PC-3 (cell line): Measurements from ENCODE around the gene EMID1. TPM values are rescaled to one million over a fixed set of nuclear protein-coding genes. Genes with fewer than 3 reads are reported as not detected.

Experiments used
- ATAC-seq: fragments of 200-7000 bp; cut with Tn5 transposase; 2 replicates; pipeline ENCODE4 v1.9.1; 2020; ENCODE audit warnings: mild to moderate bottlenecking, moderate library complexity
- BruUV-seq: library from RNA; stranded (reverse); fragments of 400-500 nt; replicated peaks from 2 replicates; lab custom pipeline; 2021; lab: Mats Ljungman, UMichigan
- CTCF ChIA-PET: fragments of 300-600 bp; sonication (Branson Sonifier 250); formaldehyde crosslinking; loops from one replicate; lab custom pipeline; 2022; ENCODE audit warnings: antibody characterized with exemption; lab: Charles Lee
- POLR2A ChIA-PET: fragments of 300-600 bp; sonication (Branson Sonifier 250); formaldehyde crosslinking; loops from one replicate; lab custom pipeline; 2022; ENCODE audit warnings: antibody characterized with exemption; ENCODE audit not compliant: unreplicated experiment; lab: Charles Lee
- DNase-seq: peaks from one replicate; pipeline ENCODE4 v3.0.0-alpha.2; 2015
- H2AFZ ChIP-seq: fragments of 300-600 bp; sonication (generic); 2 replicates; pipeline ENCODE4 v1.6.0; 2016; ENCODE audit warnings: antibody characterized with exemption, low read length
- H3F3A ChIP-seq: fragments of 300-600 bp; sonication (generic); one replicate; pipeline ENCODE4 v1.6.0; 2017; ENCODE audit warnings: antibody characterized with exemption, low read length, control low read depth, mild to moderate bottlenecking; ENCODE audit not compliant: unreplicated experiment
- H3K27ac ChIP-seq: fragments of 300-600 bp; sonication (generic); 2 replicates; pipeline ENCODE4 v1.5.1; 2016; ENCODE audit warnings: mild to moderate bottlenecking, low read length
- H3K27me3 ChIP-seq: fragments of 300-600 bp; sonication (generic); 2 replicates; pipeline ENCODE4 v1.6.1; 2016; ENCODE audit warnings: low read length, mixed read lengths
- H3K36me3 ChIP-seq: fragments of 300-600 bp; sonication (generic); 2 replicates; pipeline ENCODE4 v1.6.1; 2016; ENCODE audit warnings: low read depth, mixed run types, low read length, mixed read lengths
- H3K4me1 ChIP-seq: fragments of 300-600 bp; sonication (generic); 2 replicates; pipeline ENCODE4 v1.5.1; 2016; ENCODE audit warnings: low read length; ENCODE audit not compliant: insufficient read depth
- H3K4me2 ChIP-seq: fragments of 300-600 bp; sonication (generic); 2 replicates; pipeline ENCODE4 v1.6.0; 2016; ENCODE audit warnings: low read length
- H3K4me3 ChIP-seq: fragments of 300-600 bp; sonication (generic); 2 replicates; pipeline ENCODE4 v1.5.1; 2016; ENCODE audit warnings: mild to moderate bottlenecking, low read length, mixed read lengths
- H3K79me2 ChIP-seq: fragments of 300-600 bp; sonication (generic); 2 replicates; pipeline ENCODE4 v1.6.1; 2017; ENCODE audit warnings: low read length, mixed read lengths
- H3K9ac ChIP-seq: fragments of 300-600 bp; sonication (generic); 2 replicates; pipeline ENCODE4 v1.6.0; 2016; ENCODE audit warnings: mild to moderate bottlenecking, low read length
- H3K9me2 ChIP-seq: fragments of 300-600 bp; sonication (generic); replicated peaks from 2 replicates; pipeline ENCODE4 v1.6.1; 2016; ENCODE audit warnings: mixed run types, low read length, mixed read lengths
- H3K9me3 ChIP-seq: fragments of 300-600 bp; sonication (generic); 2 replicates; pipeline ENCODE4 v1.6.1; 2016; ENCODE audit warnings: low read length, mixed read lengths
- H4K20me1 ChIP-seq: fragments of 300-600 bp; sonication (generic); 2 replicates; pipeline ENCODE4 v1.6.1; 2016; ENCODE audit warnings: low read length, mixed read lengths
- CTCF ChIP-seq: fragments of 300-600 bp; sonication (generic); conservative IDR thresholded peaks from 2 replicates; pipeline ENCODE4 v1.5.1; 2017; ENCODE audit warnings: antibody characterized with exemption, low read depth, mild to moderate bottlenecking, low read length
- EZH2 ChIP-seq: fragments of 300-600 bp; sonication (generic); IDR thresholded peaks from one replicate; pipeline ENCODE4 v1.6.1; 2017; ENCODE audit warnings: antibody characterized with exemption, mild to moderate bottlenecking, low read length; ENCODE audit not compliant: unreplicated experiment
- EZH2phosphoT487 ChIP-seq: fragments of 300-600 bp; sonication (generic); IDR thresholded peaks from 2 replicates; pipeline ENCODE4 v1.6.1; 2018; ENCODE audit warnings: mild to moderate bottlenecking, antibody characterized with exemption, low read length, borderline replicate concordance
- intact Hi-C: fragments of 100-400 bp; cut with micrococcal nuclease; formaldehyde crosslinking; loops from 2 replicates; pipeline ENCODE4 v1.9.0; 2023
- total RNA-seq: library from RNA; depleted of rRNA; stranded (reverse); fragments of >200 nt; gene quantifications from 2 replicates; pipeline ENCODE4 v1.2.3, GENCODE V29; 2014

The EMID1 gene
- total RNA-seq, 1 experiment from 2014 or later, result 1.2 TPM

- Histone ChIP-seq H3K27me3 (no peaks in the 10 kb centered on the region), H3K4me2 (no peak overlapping the region), H3K79me2 (no peaks in the 10 kb centered on the region), H4K20me1 (0 out of 2 replicates have a peak, but pooled peaks cover 4% of the 10 kb centered on the region), H2AFZ (no peak overlapping the region), H3K36me3 (peaks cover 57% of the 10 kb centered on the region), H3K4me1 (no peaks in the 10 kb centered on the region), H3K9me3 (no peaks in the 10 kb centered on the region), H3K4me3 (no peak overlapping the region), H3K9ac (no peak overlapping the region), H3K9me2 (no peaks in the 10 kb centered on the region), H3F3A (peaks cover 6% of the 10 kb centered on the region), H3K27ac (no peak overlapping the region)
- ATAC-seq, result no peak
- TF ChIP-seq EZH2 (no peak), EZH2phosphoT487 (no peak), CTCF (no peak)
- DNase-seq, result no peak
- intact Hi-C loops, result no loop called here
- no TSS peak for BruUV-seq
- ChIA-PET POLR2A (no interaction called here), CTCF (interaction anchor here (0.6 kb wide), 1 partner anchor 266 kb away, joined by 3 read pairs; no protein-coding TSS in a partner anchor)
These were observed 92.9 kb downstream of the EMID1 start for GRCh38 chr22:29298641-29299040.

DNA sequence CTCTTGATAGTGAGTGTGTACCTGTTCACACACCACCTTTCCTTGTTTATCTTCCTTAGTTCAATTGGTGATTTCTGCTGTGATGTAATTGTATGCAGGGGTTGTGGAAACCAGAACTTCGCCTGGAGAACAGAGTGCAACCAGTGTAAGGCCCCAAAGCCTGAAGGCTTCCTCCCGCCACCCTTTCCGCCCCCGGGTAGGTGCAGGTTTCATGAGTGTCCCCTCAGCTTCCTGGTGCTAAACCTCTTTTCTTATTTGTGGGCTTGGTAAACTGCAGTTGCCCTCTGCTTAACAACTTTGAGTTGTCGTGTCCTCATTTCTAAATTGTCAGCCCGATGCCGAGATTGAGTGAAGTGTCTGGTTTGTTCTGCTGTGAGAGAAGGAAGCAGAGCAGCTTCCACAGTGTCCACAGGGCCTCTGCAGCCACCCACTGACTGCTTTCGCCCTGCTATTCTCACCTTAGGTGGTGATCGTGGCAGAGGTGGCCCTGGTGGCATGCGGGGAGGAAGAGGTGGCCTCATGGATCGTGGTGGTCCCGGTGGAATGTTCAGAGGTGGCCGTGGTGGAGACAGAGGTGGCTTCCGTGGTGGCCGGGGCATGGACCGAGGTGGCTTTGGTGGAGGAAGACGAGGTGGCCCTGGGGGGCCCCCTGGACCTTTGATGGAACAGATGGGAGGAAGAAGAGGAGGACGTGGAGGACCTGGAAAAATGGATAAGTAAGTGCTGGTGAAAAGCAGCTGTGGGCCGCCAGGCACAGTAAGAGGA, 93.6 kb downstream of the EMID1 start:
- H3K9me3 ChIP-seq, result no peaks in the 10 kb centered on the region
- ChIA-PET CTCF (interaction anchor here (0.6 kb wide), 1 partner anchor 266 kb away, joined by 3 read pairs; no protein-coding TSS in a partner anchor), POLR2A (interaction anchor here (0.7 kb wide), 1 partner anchor 12 kb away, joined by 3 read pairs; no protein-coding TSS in a partner anchor)
- intact Hi-C loops, result no loop called here
- H3K79me2 ChIP-seq, result no peaks in the 10 kb centered on the region
- TF ChIP-seq CTCF (no peak), EZH2phosphoT487 (no peak), EZH2 (no peak)
- H3K4me3 ChIP-seq, result no peak overlapping the region
- H2AFZ ChIP-seq, result no peak overlapping the region
- H3K4me2 ChIP-seq, result no peak overlapping the region
- 0 out of 2 replicates have a peak, but pooled peaks cover 4% of the 10 kb centered on the region for H4K20me1 ChIP-seq
- no peaks in the 10 kb centered on the region for H3K4me1 ChIP-seq
- ATAC-seq (no peak), DNase-seq (no peak)
- H3K9me2 ChIP-seq, result no peaks in the 10 kb centered on the region
- H3K27ac ChIP-seq, result no peak overlapping the region
- H3K36me3 ChIP-seq, result peaks cover 52% of the 10 kb centered on the region
- no peaks in the 10 kb centered on the region for H3K27me3 ChIP-seq
- no TSS peak for BruUV-seq
- H3K9ac ChIP-seq, result no peak overlapping the region
- peaks cover 6% of the 10 kb centered on the region for H3F3A ChIP-seq

DNA sequence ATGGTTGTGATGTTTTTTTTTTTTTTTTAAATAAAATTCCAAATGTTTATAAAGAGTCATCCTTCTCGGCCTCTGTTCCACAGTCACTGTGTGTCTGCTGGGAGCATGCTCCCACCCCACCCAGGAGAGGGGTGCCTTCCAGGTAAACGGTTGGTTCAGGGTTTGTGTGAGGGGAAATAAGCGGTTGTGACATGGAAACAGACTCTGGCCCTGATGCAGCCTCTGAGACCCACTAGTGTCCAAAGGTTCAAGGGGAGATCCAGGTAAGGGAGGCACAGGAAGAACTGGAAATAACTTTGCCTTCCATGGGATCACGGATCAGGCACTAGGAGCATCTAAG, 94.7 kb downstream of the EMID1 start:
- no peak overlapping the region for H3K4me3 ChIP-seq
- no peak for DNase-seq
- peaks cover 42% of the 10 kb centered on the region for H3K36me3 ChIP-seq
- no peak overlapping the region for H3K27ac ChIP-seq
- ChIA-PET POLR2A (no interaction called here), CTCF (no interaction called here)
- no peaks in the 10 kb centered on the region for H3K27me3 ChIP-seq
- no peak overlapping the region for H3K4me2 ChIP-seq
- H3K4me1 ChIP-seq, result no peaks in the 10 kb centered on the region
- no peaks in the 10 kb centered on the region for H3K9me2 ChIP-seq
- H3K9me3 ChIP-seq, result no peaks in the 10 kb centered on the region
- no peak overlapping the region for H3K9ac ChIP-seq
- no peak overlapping the region for H2AFZ ChIP-seq
- ATAC-seq, result no peak
- BruUV-seq, result no TSS peak
- H3F3A ChIP-seq, result peaks cover 6% of the 10 kb centered on the region
- H4K20me1 ChIP-seq, result 0 out of 2 replicates have a peak, but pooled peaks cover 4% of the 10 kb centered on the region
- TF ChIP-seq CTCF, result no peak
- no peak for TF ChIP-seq EZH2
- no peak for TF ChIP-seq EZH2phosphoT487
- no peaks in the 10 kb centered on the region for H3K79me2 ChIP-seq
- intact Hi-C loops, result no loop called here
